ENCODE data around the gene TRAPPC10.

The TRAPPC10 gene

DNA sequence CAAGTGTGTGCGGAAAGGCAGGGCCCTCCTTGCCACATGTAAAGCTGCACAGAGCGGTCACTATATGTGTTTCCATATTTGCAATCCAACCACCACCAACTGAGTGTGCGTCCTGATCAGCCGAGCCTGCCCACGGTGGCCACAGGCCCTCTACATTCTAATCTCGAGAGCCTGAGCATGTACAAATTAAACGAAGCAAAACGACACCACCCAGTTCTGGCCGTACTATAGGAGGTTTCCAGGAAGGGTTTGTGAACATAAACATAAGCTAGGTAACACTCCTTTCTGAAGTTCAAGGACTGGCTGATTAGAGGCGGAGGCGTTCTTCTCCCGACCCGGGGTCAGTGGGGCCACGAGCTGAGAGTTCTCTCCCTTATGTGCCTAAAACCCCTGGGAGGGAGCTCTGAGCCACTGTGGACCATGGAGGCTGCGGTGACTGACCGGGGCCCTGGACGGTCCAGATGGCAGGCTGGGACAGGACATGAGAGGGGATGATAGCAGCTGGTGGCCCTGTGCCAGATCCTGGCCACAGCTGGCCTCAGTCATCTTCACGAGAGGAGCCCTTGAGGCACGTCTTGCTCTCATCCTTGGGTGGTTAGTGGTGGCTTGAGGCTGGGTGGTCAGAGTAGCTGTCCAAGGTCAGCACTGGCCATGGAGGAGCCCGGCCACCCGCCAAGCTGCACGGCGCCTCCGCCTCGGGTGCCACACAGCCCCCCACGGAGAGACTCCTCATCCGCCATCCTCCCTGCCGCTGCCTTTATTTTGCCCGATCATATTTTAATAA lies 39.1 kb upstream of the TRAPPC10 start:
- H3K27me3 ChIP-seq (replicated peaks; ENCODE audit: control insufficient read depth, insufficient read depth, low read length) = no peaks in the 10 kb centered on the region
- H3K36me3 ChIP-seq (ENCODE audit: control insufficient read depth, insufficient read depth, low read length) = peaks cover 26% of the 10 kb centered on the region
- no peak for DNase-seq (ENCODE audit: extremely low read depth, insufficient read length)
- no peak for TF ChIP-seq CTCF (IDR thresholded peaks at IDR 0.05; ENCODE audit: insufficient read depth, low read length, poor library complexity, severe bottlenecking)
- no peak overlapping the region for H3K4me3 ChIP-seq (replicated peaks; ENCODE audit: low read depth, low read length)

- no peaks in the 10 kb centered on the region for H3K27me3 ChIP-seq (replicated peaks; ENCODE audit: control insufficient read depth, insufficient read depth, low read length)
- TF ChIP-seq CTCF (IDR thresholded peaks at IDR 0.05; ENCODE audit: insufficient read depth, low read length, poor library complexity, severe bottlenecking) = no peak
- no peak overlapping the region for H3K4me3 ChIP-seq (replicated peaks; ENCODE audit: low read depth, low read length)
- peaks cover 26% of the 10 kb centered on the region for H3K36me3 ChIP-seq (ENCODE audit: control insufficient read depth, insufficient read depth, low read length)
- DNase-seq (ENCODE audit: extremely low read depth, insufficient read length) = no peak
Measured at GRCh38 chr21:43973634-43973955, 38.5 kb upstream of the TRAPPC10 start.

DNA sequence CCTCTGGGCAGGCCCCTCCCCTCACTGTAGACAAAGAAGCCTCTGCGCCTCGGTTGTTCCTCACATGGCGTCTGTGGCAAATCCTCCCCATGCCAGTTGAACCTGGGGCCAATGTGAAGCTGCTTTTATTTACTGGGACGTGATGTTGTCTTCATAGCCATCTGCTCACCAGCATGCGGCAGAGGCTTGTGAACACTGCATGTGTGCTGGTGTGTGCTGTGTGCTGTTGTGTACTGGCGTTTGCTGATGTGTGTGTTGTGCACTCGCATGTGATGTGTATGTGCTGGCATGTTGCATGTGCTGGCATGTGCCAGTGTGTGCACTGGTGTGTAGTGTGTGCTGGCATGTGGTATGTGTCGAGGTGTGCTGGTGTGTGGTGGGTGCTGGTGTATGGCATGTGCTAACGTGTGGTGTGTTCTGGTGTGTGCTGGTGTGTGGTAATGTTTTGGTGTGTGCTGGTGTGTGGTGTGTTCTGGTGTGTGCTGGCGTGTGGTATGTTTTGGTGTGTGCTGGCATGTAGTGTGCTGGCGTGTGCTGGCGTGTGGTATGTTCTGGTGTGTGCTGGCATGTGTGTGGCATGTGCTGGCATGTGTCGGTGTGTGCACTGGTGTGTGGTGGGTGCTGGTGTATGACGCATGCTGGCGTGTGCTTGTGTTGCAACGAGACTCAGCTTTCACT lies 37.2 kb upstream of the TRAPPC10 start:
- Histone ChIP-seq H3K36me3 (ENCODE audit: control insufficient read depth, insufficient read depth, low read length) (peaks cover 21% of the 10 kb centered on the region), H3K4me3 (replicated peaks; ENCODE audit: low read depth, low read length) (no peak overlapping the region), H3K27me3 (replicated peaks; ENCODE audit: control insufficient read depth, insufficient read depth, low read length) (no peaks in the 10 kb centered on the region)
- DNase-seq (ENCODE audit: extremely low read depth, insufficient read length) = no peak
- TF ChIP-seq CTCF (IDR thresholded peaks at IDR 0.05; ENCODE audit: insufficient read depth, low read length, poor library complexity, severe bottlenecking) = no peak

DNA sequence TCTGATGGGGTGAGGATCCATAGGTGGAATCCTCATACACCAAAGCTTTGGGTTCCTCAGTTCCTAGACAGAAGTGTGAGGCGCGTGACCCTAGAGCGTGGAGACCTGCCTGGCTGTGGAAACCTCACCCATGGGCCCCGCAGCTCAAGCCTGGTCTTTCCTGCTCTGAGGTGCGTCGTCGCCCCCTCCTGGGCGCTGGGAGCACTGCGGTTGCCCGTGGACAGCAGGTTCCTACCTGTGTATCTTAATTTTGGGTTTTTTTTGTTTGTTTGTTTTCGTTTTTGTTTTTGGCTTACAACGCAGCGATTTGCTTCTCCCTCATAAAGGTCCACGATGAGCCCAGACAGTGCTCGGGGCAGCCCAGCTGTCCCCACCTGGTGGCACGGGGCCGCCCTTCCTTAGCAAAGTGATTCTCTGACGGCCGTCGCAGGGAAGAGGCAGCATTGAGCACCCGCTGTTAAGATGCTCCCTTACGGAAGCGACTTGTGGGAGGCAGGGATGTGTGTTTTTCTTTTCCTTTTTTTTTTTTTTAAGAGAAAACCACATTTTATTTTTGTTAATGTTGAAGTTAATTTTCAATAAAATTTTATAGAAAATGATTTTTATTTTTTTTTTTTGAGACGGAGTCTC lies 36.5 kb upstream of the TRAPPC10 start:
- TF ChIP-seq CTCF (IDR thresholded peaks at IDR 0.05; ENCODE audit: insufficient read depth, low read length, poor library complexity, severe bottlenecking) = peak; percentile 99
- peaks cover 19% of the 10 kb centered on the region for H3K36me3 ChIP-seq (ENCODE audit: control insufficient read depth, insufficient read depth, low read length)
- H3K4me3 ChIP-seq (replicated peaks; ENCODE audit: low read depth, low read length) = no peak overlapping the region
- peak; percentile 85 for DNase-seq (ENCODE audit: extremely low read depth, insufficient read length)
- no peaks in the 10 kb centered on the region for H3K27me3 ChIP-seq (replicated peaks; ENCODE audit: control insufficient read depth, insufficient read depth, low read length)

- H3K4me3 ChIP-seq (replicated peaks; ENCODE audit: low read depth, low read length) = no peak overlapping the region
- peaks cover 24% of the 10 kb centered on the region for H3K36me3 ChIP-seq (ENCODE audit: control insufficient read depth, insufficient read depth, low read length)
- no peak for TF ChIP-seq CTCF (IDR thresholded peaks at IDR 0.05; ENCODE audit: insufficient read depth, low read length, poor library complexity, severe bottlenecking)
- no peaks in the 10 kb centered on the region for H3K27me3 ChIP-seq (replicated peaks; ENCODE audit: control insufficient read depth, insufficient read depth, low read length)
- no peak for DNase-seq (ENCODE audit: extremely low read depth, insufficient read length)
Measured at GRCh38 chr21:43976661-43977060, 35.4 kb upstream of the TRAPPC10 start.
